Liver (tissue), 9 donors: ENCODE results near the gene PON1. TPM values are rescaled to one million over a fixed set of nuclear protein-coding genes. Genes with fewer than 3 reads are reported as not detected.

Source experiments
- DNase-seq: peaks from one replicate; pipeline ENCODE4 v3.0.0-alpha.2; 2017; ENCODE audit warnings: low spot score
- H3K27ac ChIP-seq, 2 donors: one replicate each; pipeline ENCODE4 v1.7.0; 2013; ENCODE audit warnings: inconsistent platforms in 2 of 2, low read length in 2 of 2, control low read depth in 1 of 2, low read depth in 1 of 2, mild to moderate bottlenecking in 1 of 2
- H3K27me3 ChIP-seq, 4 donors: one replicate each; pipeline versions ENCODE4 v1.6.1 to v1.7.0; 2013; ENCODE audit warnings: low read length in 3 of 4, inconsistent platforms in 1 of 4, mild to moderate bottlenecking in 1 of 4, moderate library complexity in 1 of 4; ENCODE audit not compliant: control insufficient read depth in 4 of 4, insufficient read depth in 4 of 4
- H3K36me3 ChIP-seq, 4 donors: one replicate each; pipeline versions ENCODE4 v1.6.1 to v1.7.0; 2013; ENCODE audit warnings: low read length in 3 of 4, mild to moderate bottlenecking in 3 of 4, low read depth in 1 of 4, moderate library complexity in 1 of 4; ENCODE audit not compliant: control insufficient read depth in 4 of 4, insufficient read depth in 3 of 4
- H3K4me1 ChIP-seq, 4 donors: one replicate each; pipeline versions ENCODE4 v1.6.1 to v1.7.0; 2013; ENCODE audit warnings: low read length in 3 of 4, mild to moderate bottlenecking in 3 of 4, moderate library complexity in 1 of 4; ENCODE audit not compliant: control insufficient read depth in 4 of 4, insufficient read depth in 4 of 4
- H3K4me3 ChIP-seq, 3 donors: one replicate each; pipeline versions ENCODE4 v1.6.1 to v1.7.0; 2013; ENCODE audit warnings: low read length in 3 of 3, control low read depth in 1 of 3, low read depth in 1 of 3, mild to moderate bottlenecking in 1 of 3
- H3K9ac ChIP-seq, 2 donors: one replicate each; pipeline ENCODE4 v1.7.0; 2013; ENCODE audit warnings: low read length in 2 of 2, mild to moderate bottlenecking in 2 of 2, moderate library complexity in 2 of 2, control low read depth in 1 of 2, low read depth in 1 of 2
- H3K9me3 ChIP-seq, 4 donors: one replicate each; pipeline versions ENCODE4 v1.6.1 to v1.7.0; 2013; ENCODE audit warnings: low read length in 3 of 4; ENCODE audit not compliant: control insufficient read depth in 4 of 4
- GABPA ChIP-seq, 2 donors: IDR thresholded peaks in 1 of 2; conservative IDR thresholded peaks in 1 of 2; 2 replicates each; pipeline ENCODE4 v1.6.1; 2016; ENCODE audit warnings: antibody characterized with exemption in 2 of 2, mild to moderate bottlenecking in 1 of 2, moderate library complexity in 1 of 2
- HNF4A ChIP-seq, 2 donors: conservative IDR thresholded peaks; 2 replicates each; pipeline ENCODE4 v1.6.1; 2016; ENCODE audit warnings: antibody characterized with exemption in 2 of 2, mild to moderate bottlenecking in 2 of 2
- JUND ChIP-seq, 2 donors: IDR thresholded peaks; 2 replicates each; pipeline ENCODE4 v1.6.1; 2016; ENCODE audit warnings: antibody characterized with exemption in 2 of 2
- RAD21 ChIP-seq, 2 donors: IDR thresholded peaks; 2 replicates each; pipeline ENCODE4 v1.6.1; 2016; ENCODE audit warnings: antibody characterized with exemption in 2 of 2, mild to moderate bottlenecking in 2 of 2
- RXRA ChIP-seq, 2 donors: IDR thresholded peaks; 2 replicates each; pipeline ENCODE4 v1.6.1; 2017 to 2018; ENCODE audit warnings: antibody characterized with exemption in 2 of 2, mild to moderate bottlenecking in 1 of 2
- TAF1 ChIP-seq: conservative IDR thresholded peaks from 2 replicates; pipeline ENCODE4 v1.6.1; 2016; ENCODE audit warnings: antibody characterized with exemption, mild to moderate bottlenecking
- YY1 ChIP-seq: IDR thresholded peaks from 2 replicates; pipeline ENCODE4 v1.6.1; 2016; ENCODE audit warnings: antibody characterized with exemption, mild to moderate bottlenecking
- WGBS: extraction: QIAGEN DNeasy Blood & Tissue Kit; methylation state at CpG from one replicate; pipeline ENCODE4 v1.1.7; 2013; 5-methylcytosine and 5-hydroxymethylcytosine counted together
- polyA plus RNA-seq, 2 donors: library from polyadenylated mRNA; stranded (reverse) in 1 of 2; unstranded in 1 of 2; fragments of 200-250 nt in 1 of 2; fragments of >200 nt in 1 of 2; fragmentation: Nextera tagmentation in 1 of 2; extraction: Ambion mirVana in 1 of 2; gene quantifications; one replicate each; pipeline versions ENCODE4 v1.2.1 to v1.2.3, GENCODE V29; 2013 to 2015
- total RNA-seq, 2 donors: library from RNA; depleted of rRNA; stranded (reverse); fragments of >200 nt; gene quantifications; one replicate each; pipeline ENCODE4 v1.2.3, GENCODE V29; 2014
- TF ChIP-seq, protein P1 (sequence below): fragments of 150-350 bp; IDR thresholded peaks from 2 replicates; pipeline ENCODE4 v1.5.1; 2017; ENCODE audit warnings: improper control_type of control experiment, low read depth, low read length; ENCODE audit not compliant: missing input control
- TF ChIP-seq, protein P2 (sequence below): IDR thresholded peaks from 2 replicates; pipeline ENCODE4 v1.6.1; 2016; ENCODE audit warnings: antibody characterized with exemption
- TF ChIP-seq, protein P3 (sequence below): IDR thresholded peaks from 2 replicates; pipeline ENCODE4 v1.6.1; 2016; ENCODE audit warnings: antibody characterized with exemption, mild to moderate bottlenecking
- TF ChIP-seq, protein P4 (sequence below): IDR thresholded peaks from 2 replicates; pipeline ENCODE4 v1.6.1; 2016; ENCODE audit warnings: antibody characterized with exemption
- TF ChIP-seq, protein P5 (sequence below): IDR thresholded peaks from 2 replicates; pipeline ENCODE4 v1.6.1; 2016; ENCODE audit warnings: antibody characterized with exemption
- donor health status: healthy.
- donor health status: healthy.
- donor health status: healthy.
- donor health status: healthy.
- donor health status: healthy.

The PON1 gene
- total and polyA plus RNA-seq, 4 donors, result 54.8 to 1,101 (median 207) TPM

DNA sequence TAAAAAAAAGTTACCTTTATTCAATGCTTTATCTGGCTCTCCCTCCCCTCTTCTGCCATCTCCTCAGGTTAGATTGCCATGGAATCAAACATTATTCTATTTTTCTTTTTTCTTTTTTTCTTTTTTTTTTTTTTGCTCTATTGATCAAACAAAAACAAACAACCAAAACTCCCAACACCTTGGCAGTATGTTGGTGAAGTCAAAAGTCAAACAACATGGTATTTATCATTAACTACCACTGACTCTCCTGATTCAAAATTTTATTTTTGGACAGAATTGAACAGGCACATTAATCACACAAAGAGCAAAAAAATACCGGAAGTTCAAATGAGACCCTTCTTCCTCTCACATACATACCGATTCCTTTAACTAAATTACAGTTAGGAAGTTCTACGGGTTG is 6.4 kb downstream of the PON1 start:
- 24% methylated on average over 3 of the region's 3 CpGs for WGBS
- peaks cover 0 to 17% (median 6%) of the 10 kb centered on the region in 4 donors for H3K36me3 ChIP-seq
- peak overlapping the region; percentile 77 to 85 for H3K27ac ChIP-seq
- TF ChIP-seq HNF4A (conservative IDR thresholded peaks at IDR 0.05) (no peak), RAD21 (IDR thresholded peaks at IDR 0.05) (peak in 1 of 2 donors; percentile 4), GABPA (IDR thresholded peaks at IDR 0.05 in 1 of 2, conservative IDR thresholded peaks at IDR 0.05 in 1 of 2) (peak in 1 of 2 donors; percentile 24)
- TF ChIP-seq, protein P1, sequence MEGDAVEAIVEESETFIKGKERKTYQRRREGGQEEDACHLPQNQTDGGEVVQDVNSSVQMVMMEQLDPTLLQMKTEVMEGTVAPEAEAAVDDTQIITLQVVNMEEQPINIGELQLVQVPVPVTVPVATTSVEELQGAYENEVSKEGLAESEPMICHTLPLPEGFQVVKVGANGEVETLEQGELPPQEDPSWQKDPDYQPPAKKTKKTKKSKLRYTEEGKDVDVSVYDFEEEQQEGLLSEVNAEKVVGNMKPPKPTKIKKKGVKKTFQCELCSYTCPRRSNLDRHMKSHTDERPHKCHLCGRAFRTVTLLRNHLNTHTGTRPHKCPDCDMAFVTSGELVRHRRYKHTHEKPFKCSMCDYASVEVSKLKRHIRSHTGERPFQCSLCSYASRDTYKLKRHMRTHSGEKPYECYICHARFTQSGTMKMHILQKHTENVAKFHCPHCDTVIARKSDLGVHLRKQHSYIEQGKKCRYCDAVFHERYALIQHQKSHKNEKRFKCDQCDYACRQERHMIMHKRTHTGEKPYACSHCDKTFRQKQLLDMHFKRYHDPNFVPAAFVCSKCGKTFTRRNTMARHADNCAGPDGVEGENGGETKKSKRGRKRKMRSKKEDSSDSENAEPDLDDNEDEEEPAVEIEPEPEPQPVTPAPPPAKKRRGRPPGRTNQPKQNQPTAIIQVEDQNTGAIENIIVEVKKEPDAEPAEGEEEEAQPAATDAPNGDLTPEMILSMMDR, result no peak
- TF ChIP-seq, protein P2, sequence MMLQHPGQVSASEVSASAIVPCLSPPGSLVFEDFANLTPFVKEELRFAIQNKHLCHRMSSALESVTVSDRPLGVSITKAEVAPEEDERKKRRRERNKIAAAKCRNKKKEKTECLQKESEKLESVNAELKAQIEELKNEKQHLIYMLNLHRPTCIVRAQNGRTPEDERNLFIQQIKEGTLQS, result no peak
- TF ChIP-seq, protein P3, sequence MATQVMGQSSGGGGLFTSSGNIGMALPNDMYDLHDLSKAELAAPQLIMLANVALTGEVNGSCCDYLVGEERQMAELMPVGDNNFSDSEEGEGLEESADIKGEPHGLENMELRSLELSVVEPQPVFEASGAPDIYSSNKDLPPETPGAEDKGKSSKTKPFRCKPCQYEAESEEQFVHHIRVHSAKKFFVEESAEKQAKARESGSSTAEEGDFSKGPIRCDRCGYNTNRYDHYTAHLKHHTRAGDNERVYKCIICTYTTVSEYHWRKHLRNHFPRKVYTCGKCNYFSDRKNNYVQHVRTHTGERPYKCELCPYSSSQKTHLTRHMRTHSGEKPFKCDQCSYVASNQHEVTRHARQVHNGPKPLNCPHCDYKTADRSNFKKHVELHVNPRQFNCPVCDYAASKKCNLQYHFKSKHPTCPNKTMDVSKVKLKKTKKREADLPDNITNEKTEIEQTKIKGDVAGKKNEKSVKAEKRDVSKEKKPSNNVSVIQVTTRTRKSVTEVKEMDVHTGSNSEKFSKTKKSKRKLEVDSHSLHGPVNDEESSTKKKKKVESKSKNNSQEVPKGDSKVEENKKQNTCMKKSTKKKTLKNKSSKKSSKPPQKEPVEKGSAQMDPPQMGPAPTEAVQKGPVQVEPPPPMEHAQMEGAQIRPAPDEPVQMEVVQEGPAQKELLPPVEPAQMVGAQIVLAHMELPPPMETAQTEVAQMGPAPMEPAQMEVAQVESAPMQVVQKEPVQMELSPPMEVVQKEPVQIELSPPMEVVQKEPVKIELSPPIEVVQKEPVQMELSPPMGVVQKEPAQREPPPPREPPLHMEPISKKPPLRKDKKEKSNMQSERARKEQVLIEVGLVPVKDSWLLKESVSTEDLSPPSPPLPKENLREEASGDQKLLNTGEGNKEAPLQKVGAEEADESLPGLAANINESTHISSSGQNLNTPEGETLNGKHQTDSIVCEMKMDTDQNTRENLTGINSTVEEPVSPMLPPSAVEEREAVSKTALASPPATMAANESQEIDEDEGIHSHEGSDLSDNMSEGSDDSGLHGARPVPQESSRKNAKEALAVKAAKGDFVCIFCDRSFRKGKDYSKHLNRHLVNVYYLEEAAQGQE, result no peak
- peak overlapping the region; percentile 15 to 38 (median 29) for H3K4me3 ChIP-seq
- H3K9ac ChIP-seq, result peak overlapping the region; percentile 44 to 80
- H3K27me3 ChIP-seq, result no peaks in the 10 kb centered on the region
- no peaks in the 10 kb centered on the region for H3K9me3 ChIP-seq
- H3K4me1 ChIP-seq, result peaks cover 2 to 53% (median 46%) of the 10 kb centered on the region in 4 donors
- DNase-seq, result no peak

DNA sequence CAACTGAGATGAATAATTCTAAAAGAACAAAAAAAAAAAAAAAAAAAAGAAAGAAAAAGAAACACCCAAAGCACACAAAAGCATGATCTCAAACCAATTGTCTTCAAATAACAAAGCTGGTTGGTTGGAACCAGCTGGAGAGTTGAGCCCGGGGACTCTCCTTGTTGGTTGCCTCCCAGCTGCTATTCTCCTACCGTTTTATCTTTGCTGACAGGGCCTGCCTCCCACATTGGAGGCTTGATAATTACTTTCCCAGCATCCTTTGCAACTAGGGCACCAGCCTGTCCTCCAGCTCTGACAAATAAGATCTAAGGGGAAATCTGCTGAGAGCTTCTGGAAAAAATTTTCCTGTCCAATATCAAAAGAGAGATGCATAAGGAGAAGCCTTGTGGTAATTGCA is 6.8 kb downstream of the PON1 start:
- Histone ChIP-seq H3K9ac (no peak overlapping the region), H3K27ac (peak overlapping the region; percentile 77 to 85), H3K4me1 (peaks cover 2 to 53% (median 44%) of the 10 kb centered on the region in 4 donors), H3K4me3 (peak overlapping the region in 1 of 3 donors; percentile 1), H3K36me3 (peaks cover under 1 to 21% (median 8%) of the 10 kb centered on the region in 4 donors), H3K9me3 (no peaks in the 10 kb centered on the region), H3K27me3 (no peaks in the 10 kb centered on the region)
- 28% methylated on average over 2 of the region's 2 CpGs for WGBS
- no peak for DNase-seq
- TF ChIP-seq JUND (IDR thresholded peaks at IDR 0.05) (no peak), GABPA (IDR thresholded peaks at IDR 0.05 in 1 of 2, conservative IDR thresholded peaks at IDR 0.05 in 1 of 2) (peak in 1 of 2 donors; percentile 1), TAF1 (peak; percentile 30), RXRA (IDR thresholded peaks at IDR 0.05) (peak in 1 of 2 donors; percentile 15), HNF4A (conservative IDR thresholded peaks at IDR 0.05) (peak in 1 of 2 donors; percentile 18), YY1 (peak; percentile 28), RAD21 (IDR thresholded peaks at IDR 0.05) (peak in 1 of 2 donors; percentile 16)
- TF ChIP-seq, protein P4, sequence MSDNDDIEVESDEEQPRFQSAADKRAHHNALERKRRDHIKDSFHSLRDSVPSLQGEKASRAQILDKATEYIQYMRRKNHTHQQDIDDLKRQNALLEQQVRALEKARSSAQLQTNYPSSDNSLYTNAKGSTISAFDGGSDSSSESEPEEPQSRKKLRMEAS, result peak; percentile 26
- TF ChIP-seq, protein P5, sequence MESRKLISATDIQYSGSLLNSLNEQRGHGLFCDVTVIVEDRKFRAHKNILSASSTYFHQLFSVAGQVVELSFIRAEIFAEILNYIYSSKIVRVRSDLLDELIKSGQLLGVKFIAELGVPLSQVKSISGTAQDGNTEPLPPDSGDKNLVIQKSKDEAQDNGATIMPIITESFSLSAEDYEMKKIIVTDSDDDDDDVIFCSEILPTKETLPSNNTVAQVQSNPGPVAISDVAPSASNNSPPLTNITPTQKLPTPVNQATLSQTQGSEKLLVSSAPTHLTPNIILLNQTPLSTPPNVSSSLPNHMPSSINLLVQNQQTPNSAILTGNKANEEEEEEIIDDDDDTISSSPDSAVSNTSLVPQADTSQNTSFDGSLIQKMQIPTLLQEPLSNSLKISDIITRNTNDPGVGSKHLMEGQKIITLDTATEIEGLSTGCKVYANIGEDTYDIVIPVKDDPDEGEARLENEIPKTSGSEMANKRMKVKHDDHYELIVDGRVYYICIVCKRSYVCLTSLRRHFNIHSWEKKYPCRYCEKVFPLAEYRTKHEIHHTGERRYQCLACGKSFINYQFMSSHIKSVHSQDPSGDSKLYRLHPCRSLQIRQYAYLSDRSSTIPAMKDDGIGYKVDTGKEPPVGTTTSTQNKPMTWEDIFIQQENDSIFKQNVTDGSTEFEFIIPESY, result no peak
